Stimulated activated naive B cell treated with anti-CD40 and anti-IgM and Interleukin-4, amounts not matched to agents 10 μg/mL and 1 μg/mL and 100 μg/mL, for 72 hours (primary cell): Measurements from ENCODE around the gene MT1E.
A peak's percentile ranks its signal among the peaks of the same experiment; 100 is the strongest.

Experiments used
- ATAC-seq, 2 donors: fragments of 150-1000 bp; cut with Tn5 transposase; replicated peaks; 2 replicates each; pipeline ENCODE4 v1.10.0; 2021; ENCODE audit warnings: moderate library complexity in 1 of 2
- DNase-seq: peaks from one replicate; pipeline ENCODE4 v3.0.0; 2021
- H3K27ac Mint-ChIP-seq: one replicate; pipeline ENCODE4 v1.8.0; 2022; ENCODE audit warnings: mild to moderate bottlenecking, mixed read lengths
- H3K27me3 Mint-ChIP-seq, 2 donors: one replicate each; pipeline ENCODE4 v1.8.0; 2022; ENCODE audit warnings: mixed read lengths in 2 of 2
- H3K36me3 Mint-ChIP-seq, 2 donors: one replicate each; pipeline ENCODE4 v1.8.0; 2022; ENCODE audit warnings: mixed read lengths in 2 of 2, mild to moderate bottlenecking in 1 of 2
- H3K4me1 Mint-ChIP-seq, 2 donors: one replicate each; pipeline ENCODE4 v1.8.0; 2022; ENCODE audit warnings: mixed read lengths in 2 of 2, mild to moderate bottlenecking in 1 of 2
- H3K4me3 Mint-ChIP-seq, 2 donors: one replicate each; pipeline ENCODE4 v1.8.0; 2022; ENCODE audit warnings: mild to moderate bottlenecking in 2 of 2, mixed read lengths in 2 of 2, moderate library complexity in 1 of 2
- H3K9me3 Mint-ChIP-seq, 2 donors: one replicate each; pipeline ENCODE4 v1.8.0; 2022; ENCODE audit warnings: mixed read lengths in 2 of 2, mild to moderate bottlenecking in 1 of 2

Gene MT1E

DNA sequence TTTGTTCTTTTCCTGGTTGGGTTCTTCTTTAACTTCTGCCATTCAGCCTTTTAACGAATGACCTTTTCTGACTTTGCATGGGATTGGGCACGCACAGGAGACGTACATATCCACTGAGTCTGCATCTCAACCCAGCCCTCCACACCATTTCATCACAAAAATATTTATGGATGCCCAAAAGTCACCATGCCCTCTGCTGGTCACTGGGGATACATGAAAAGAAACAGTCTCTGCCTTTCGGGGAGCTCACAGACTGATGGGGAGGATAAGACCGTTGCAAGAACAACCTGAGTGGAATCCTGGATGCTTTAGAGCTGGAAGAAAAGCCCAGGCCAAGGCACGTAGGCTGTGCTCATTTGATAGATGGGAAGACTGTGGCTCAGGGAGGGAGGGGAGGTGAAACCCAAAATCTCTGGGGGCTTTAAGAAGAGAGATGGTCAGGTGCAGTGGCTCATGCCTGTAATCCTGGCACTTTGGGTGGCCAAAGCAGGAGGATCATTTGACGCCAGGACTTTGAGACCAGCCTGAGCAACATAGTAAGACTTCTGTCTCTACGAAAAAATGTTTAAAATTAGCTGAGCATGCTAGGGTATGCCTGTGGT, 25.1 kb upstream of the MT1E start:
- peaks cover 20% of the 10 kb centered on the region in 2 donors for H3K27me3 Mint-ChIP-seq
- no peaks in the 10 kb centered on the region for H3K9me3 Mint-ChIP-seq
- DNase-seq (no peak), ATAC-seq (peak; percentile 66 to 67)
- peaks cover 2 to 7% of the 10 kb centered on the region in 2 donors for H3K4me1 Mint-ChIP-seq
- no peak overlapping the region for H3K27ac Mint-ChIP-seq
- no peak overlapping the region for H3K4me3 Mint-ChIP-seq
- no peaks in the 10 kb centered on the region for H3K36me3 Mint-ChIP-seq

DNA sequence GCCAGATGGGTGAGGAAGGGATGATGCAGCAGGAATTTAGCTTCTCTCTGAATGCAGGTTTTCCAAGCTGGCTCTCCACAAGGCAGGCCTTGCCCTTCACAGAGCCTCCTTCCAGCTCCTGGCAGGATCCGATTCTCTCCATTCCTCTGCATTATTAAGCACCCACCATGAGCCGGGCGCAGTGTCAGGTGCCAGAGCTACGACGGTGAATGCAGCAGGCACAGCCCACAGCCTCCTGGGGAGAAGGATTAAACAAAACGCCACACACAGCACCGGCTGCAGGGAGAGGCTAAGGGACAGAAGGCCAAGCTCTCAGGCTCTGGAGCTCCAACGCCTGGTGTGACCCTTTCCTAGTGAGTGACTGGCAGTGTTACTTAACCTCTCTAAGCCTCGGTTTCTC, 24.3 kb upstream of the MT1E start:
- ATAC-seq (no peak), DNase-seq (no peak)
- Mint-ChIP-seq H3K27me3 (peaks cover 20% of the 10 kb centered on the region in 2 donors), H3K9me3 (no peaks in the 10 kb centered on the region), H3K4me1 (peaks cover 2 to 7% of the 10 kb centered on the region in 2 donors), H3K36me3 (no peaks in the 10 kb centered on the region), H3K27ac (no peak overlapping the region), H3K4me3 (no peak overlapping the region)

DNA sequence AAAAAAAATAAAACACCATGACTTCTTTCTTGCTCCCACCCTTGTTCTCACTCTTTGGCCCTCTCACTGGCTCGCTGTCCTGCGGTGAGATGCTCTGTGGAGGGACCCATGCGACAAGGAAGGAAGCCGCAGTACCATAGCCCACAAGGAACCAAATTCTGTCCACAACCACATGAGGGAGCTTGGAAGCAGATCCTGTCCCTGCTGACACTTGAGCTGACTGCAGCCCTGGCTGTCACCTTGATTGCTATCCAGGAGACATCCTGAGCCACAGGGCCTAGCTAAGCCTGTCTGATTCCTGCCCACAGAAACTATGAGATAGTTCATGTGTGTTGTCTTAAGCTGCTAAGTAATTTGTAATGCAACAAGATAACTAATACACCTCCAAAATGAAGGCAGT, 22.0 kb upstream of the MT1E start:
- H3K27me3 Mint-ChIP-seq, result peaks cover 14 to 20% of the 10 kb centered on the region in 2 donors
- H3K4me1 Mint-ChIP-seq, result peaks cover 8 to 26% of the 10 kb centered on the region in 2 donors
- no peaks in the 10 kb centered on the region for H3K9me3 Mint-ChIP-seq
- H3K27ac Mint-ChIP-seq, result no peak overlapping the region
- no peak overlapping the region for H3K4me3 Mint-ChIP-seq
- DNase-seq, result no peak
- no peak for ATAC-seq
- no peaks in the 10 kb centered on the region for H3K36me3 Mint-ChIP-seq

DNA sequence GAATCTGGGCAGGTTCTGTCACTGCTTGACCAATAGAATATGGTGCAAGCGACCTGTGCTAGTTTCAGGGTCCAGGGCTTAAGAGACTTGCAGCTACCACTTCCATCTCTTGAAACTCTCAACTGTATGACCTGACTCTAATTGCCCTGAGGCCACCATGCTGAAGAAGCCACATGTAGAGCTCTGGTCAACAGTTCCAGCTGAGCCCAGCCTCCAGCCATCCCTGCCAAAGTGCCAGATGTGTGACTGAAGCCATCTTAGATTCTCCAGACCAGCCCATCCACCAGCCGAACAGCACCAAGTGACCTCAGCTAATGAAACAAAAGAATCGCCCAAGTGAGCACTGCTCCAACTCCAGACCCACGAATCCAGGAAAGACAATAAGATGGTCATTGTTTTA, 20.6 kb upstream of the MT1E start:
- H3K27ac Mint-ChIP-seq, result no peak overlapping the region
- H3K27me3 Mint-ChIP-seq, result peaks cover 14 to 20% of the 10 kb centered on the region in 2 donors
- H3K36me3 Mint-ChIP-seq, result no peaks in the 10 kb centered on the region
- H3K9me3 Mint-ChIP-seq, result no peaks in the 10 kb centered on the region
- peaks cover 17 to 39% of the 10 kb centered on the region in 2 donors for H3K4me1 Mint-ChIP-seq
- H3K4me3 Mint-ChIP-seq, result no peak overlapping the region
- ATAC-seq, result no peak
- no peak for DNase-seq

DNA sequence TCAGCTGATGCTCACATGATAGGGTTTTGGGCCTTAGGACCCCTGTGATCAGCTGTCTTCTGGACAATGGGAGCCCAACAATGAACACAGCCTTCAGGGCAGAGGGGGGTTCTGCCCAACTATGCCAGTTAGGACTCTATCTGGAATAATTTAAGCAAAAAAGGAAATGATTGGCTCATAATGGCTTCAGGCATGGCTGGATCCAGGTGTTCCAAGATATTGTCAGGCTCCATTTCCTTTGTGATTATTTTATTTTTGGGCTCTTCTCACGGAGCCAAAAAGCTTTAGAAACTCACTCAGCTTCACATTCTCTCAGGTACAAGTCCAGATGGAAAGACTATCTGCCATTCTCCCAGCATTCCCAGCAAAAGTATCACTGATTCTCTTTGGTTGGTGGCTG, 20.1 kb upstream of the MT1E start:
- Mint-ChIP-seq H3K27me3 (peaks cover 9 to 16% of the 10 kb centered on the region in 2 donors), H3K27ac (no peak overlapping the region), H3K4me1 (peaks cover 21 to 40% of the 10 kb centered on the region in 2 donors), H3K36me3 (no peaks in the 10 kb centered on the region), H3K9me3 (no peaks in the 10 kb centered on the region), H3K4me3 (no peak overlapping the region)
- ATAC-seq (no peak), DNase-seq (no peak)

DNA sequence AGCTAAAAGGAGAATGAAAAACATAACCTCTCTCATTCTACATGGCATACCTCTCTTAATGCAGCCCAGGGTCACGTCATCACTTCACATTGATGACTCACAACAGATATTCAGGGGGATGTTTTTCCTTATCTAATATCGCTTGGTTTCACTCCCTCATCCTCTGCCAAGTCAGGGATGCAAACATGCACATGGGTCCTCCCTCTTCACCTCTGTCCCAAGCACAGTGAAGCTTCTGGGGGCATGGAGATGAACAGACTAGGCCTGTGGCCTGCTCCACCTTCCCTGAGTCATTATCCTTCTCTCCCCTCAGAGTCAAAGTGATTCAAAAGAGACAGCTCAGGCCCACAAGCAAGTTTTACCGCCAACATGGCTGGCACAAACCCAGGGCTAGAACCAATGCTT, 19.5 kb upstream of the MT1E start:
- H3K36me3 Mint-ChIP-seq, result no peaks in the 10 kb centered on the region
- peaks cover 24 to 44% of the 10 kb centered on the region in 2 donors for H3K4me1 Mint-ChIP-seq
- no peak overlapping the region for H3K4me3 Mint-ChIP-seq
- DNase-seq (no peak), ATAC-seq (no peak)
- H3K27me3 Mint-ChIP-seq, result peaks cover 3 to 10% of the 10 kb centered on the region in 2 donors
- H3K27ac Mint-ChIP-seq, result no peak overlapping the region
- H3K9me3 Mint-ChIP-seq, result no peaks in the 10 kb centered on the region

DNA sequence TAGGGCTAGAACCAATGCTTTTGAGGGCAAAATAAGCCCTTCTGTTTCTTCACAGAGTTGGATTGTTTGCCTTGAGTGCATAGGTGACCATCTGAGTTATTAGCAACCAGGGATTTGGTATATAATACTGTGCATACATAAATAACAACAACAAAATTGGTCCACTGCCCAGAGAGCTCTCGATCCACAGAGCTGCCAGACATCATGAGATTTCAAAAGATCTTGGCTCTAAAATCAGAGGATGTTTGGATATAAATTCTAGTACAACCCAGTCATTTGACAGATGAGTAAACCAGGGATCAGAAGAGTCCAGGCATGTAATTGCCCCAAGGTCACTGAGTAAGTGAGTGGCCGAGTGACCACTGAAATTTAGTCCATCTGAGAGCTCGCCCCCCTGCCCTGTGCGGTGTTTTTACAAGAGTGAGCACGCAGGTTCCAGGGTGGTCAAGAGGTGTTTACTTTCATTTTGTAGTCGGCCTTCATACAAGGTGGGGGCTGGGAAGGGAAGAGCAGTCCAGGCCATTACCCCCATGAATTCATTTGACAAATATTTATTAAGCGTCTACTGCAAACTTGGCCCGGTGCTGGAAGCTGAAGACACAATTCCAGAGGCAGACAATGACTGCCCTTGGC, 19.0 kb upstream of the MT1E start:
- peaks cover 0 to 6% of the 10 kb centered on the region in 2 donors for H3K27me3 Mint-ChIP-seq
- DNase-seq (no peak), ATAC-seq (no peak)
- H3K4me1 Mint-ChIP-seq, result peaks cover 28 to 48% of the 10 kb centered on the region in 2 donors
- no peak overlapping the region for H3K4me3 Mint-ChIP-seq
- H3K36me3 Mint-ChIP-seq, result no peaks in the 10 kb centered on the region
- H3K27ac Mint-ChIP-seq, result no peak overlapping the region
- H3K9me3 Mint-ChIP-seq, result no peaks in the 10 kb centered on the region

DNA sequence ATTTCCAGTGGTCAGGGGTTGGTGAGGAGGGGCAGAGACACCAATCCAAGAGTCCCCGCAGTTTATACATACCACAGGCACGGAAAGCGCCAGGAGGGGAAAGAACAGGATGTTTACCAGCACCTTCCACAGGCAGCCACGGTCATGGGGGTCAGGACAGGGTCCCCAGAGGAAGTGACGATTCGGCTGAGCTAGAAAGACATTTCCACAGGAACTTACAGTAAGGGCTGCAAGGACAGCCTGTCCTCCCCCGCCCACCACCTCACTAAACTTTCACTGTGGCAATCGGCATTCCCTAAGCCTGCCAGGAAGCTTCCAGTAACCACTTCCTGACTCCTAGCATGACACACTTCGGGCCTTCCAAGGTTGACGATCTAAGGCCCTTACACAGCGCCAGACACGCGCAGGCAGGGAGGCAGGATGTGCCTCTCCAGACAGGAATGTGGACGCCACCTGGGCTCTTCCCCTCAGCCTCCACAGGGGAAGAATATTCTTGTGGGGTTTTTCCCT, 18.4 kb upstream of the MT1E start:
- H3K9me3 Mint-ChIP-seq, result no peaks in the 10 kb centered on the region
- H3K4me1 Mint-ChIP-seq, result peaks cover 28 to 48% of the 10 kb centered on the region in 2 donors
- no peaks in the 10 kb centered on the region for H3K36me3 Mint-ChIP-seq
- no peak overlapping the region for H3K27ac Mint-ChIP-seq
- ATAC-seq, result no peak
- no peak overlapping the region for H3K4me3 Mint-ChIP-seq
- DNase-seq, result no peak
- peaks cover 0 to under 1% of the 10 kb centered on the region in 2 donors for H3K27me3 Mint-ChIP-seq

DNA sequence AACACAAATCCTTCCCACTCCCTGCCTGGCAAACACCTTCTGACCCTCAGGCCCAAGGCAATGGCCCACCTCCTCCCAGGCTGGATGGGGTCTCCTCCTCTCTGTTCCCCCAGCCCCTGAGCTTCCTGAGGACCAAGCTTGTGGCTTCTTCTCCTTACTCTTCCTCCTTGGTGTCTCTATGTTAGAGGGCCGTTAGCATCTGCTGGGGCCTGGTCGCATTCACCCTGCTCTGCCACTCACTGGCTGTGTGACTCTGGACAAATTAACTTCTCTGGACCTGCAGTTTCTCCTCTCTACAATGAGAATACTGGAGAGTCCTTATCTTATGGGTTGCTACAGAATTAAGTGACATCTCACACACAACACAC, 17.9 kb upstream of the MT1E start:
- Mint-ChIP-seq H3K27ac (peak overlapping the region; percentile 70), H3K36me3 (no peaks in the 10 kb centered on the region), H3K4me3 (peak overlapping the region; percentile 54 to 90), H3K27me3 (no peaks in the 10 kb centered on the region), H3K9me3 (no peaks in the 10 kb centered on the region), H3K4me1 (peaks cover 28 to 48% of the 10 kb centered on the region in 2 donors)
- DNase-seq (no peak), ATAC-seq (no peak)

DNA sequence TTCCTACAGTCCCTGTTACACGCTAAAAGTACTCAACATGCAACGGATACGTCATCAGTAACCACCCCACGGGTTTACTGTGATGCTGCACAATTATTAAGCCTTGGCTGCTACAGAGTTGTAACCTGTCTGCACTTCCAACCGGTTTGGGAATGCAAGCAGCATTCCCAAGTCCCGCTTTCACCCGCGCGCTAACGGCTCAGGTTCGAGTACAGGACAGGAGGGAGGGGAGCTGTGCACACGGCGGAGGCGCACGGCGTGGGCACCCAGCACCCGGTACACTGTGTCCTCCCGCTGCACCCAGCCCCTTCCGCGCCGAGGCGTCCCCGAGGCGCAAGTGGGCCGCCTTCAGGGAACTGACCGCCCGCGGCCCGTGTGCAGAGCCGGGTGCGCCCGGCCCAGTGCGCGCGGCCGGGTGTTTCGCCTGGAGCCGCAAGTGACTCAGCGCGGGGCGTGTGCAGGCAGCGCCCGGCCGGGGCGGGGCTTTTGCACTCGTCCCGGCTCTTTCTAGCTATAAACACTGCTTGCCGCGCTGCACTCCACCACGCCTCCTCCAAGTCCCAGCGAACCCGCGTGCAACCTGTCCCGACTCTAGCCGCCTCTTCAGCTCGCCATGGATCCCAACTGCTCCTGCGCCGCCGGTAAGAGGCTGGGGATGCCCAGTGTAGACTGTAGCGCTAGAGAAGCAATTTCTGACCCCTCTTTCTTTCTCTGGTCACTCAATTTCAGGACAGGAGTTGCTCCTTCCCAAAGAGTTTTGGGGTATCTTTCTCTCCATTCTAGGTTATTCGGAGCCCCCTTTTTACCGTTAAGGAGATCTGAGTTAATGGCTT, 17.3 kb upstream of the MT1E start, which contains the start of gene MT2A:
MT2A (plus strand) TSS at position 542 of the 833 bp plus-strand sequence; CDS start at position 614, 72 bp downstream.
- Mint-ChIP-seq H3K9me3 (no peaks in the 10 kb centered on the region), H3K4me1 (peaks cover 28 to 48% of the 10 kb centered on the region in 2 donors), H3K27ac (peak within 1 kb of the TSS; percentile 70), H3K36me3 (no peaks in the 10 kb centered on the region), H3K4me3 (peak within 1 kb of the TSS; percentile 85 to 90), H3K27me3 (no peaks in the 10 kb centered on the region)
- DNase-seq (peak; percentile 82), ATAC-seq (peak; percentile 93 to 94)

DNA sequence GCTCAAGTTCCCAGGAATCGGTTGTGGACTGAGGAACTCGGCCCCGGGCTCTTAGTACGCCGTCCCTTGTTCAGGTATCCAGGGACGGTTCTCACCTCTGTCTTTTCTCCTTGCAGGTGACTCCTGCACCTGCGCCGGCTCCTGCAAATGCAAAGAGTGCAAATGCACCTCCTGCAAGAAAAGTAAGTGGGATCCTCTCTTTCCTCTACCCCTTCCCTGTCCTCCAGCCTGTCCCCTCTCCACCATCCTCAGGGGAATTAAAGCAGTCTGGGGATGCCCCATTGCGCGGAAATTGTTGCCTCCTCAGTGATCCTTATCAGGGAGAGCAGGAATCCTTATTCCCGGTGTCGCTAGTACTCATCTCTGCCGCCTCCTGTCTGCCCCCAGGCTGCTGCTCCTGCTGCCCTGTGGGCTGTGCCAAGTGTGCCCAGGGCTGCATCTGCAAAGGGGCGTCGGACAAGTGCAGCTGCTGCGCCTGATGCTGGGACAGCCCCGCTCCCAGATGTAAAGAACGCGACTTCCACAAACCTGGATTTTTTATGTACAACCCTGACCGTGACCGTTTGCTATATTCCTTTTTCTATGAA, 16.6 kb upstream of the MT1E start:
- no peak for ATAC-seq
- H3K27ac Mint-ChIP-seq, result peak overlapping the region; percentile 62
- H3K36me3 Mint-ChIP-seq, result no peaks in the 10 kb centered on the region
- H3K4me1 Mint-ChIP-seq, result peaks cover 28 to 48% of the 10 kb centered on the region in 2 donors
- H3K9me3 Mint-ChIP-seq, result no peaks in the 10 kb centered on the region
- DNase-seq, result no peak
- peak overlapping the region; percentile 85 to 90 for H3K4me3 Mint-ChIP-seq
- H3K27me3 Mint-ChIP-seq, result no peaks in the 10 kb centered on the region

DNA sequence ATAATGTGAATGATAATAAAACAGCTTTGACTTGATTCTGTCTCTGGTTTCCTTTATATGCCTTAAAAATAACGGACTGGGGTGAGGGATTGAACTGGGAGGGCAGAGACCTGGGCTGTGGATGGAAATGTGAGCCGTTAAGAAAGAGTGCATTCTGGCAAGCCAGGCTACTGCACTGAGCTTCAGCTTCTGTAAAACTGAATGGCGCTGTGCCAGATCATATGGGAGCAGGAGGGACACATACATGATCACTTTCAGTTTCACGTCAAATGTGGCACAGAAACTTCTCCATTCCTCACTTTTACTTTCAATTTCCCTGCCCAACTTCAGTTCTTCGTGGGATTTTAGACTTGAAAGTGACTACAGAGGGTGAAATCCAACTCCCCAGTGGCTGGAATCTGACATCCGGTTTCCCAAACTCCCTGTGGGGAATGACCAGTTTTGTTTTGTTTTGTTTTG, 16.1 kb upstream of the MT1E start:
- Mint-ChIP-seq H3K4me1 (peaks cover 28 to 48% of the 10 kb centered on the region in 2 donors), H3K9me3 (no peaks in the 10 kb centered on the region), H3K4me3 (peak overlapping the region; percentile 85 to 90), H3K27me3 (no peaks in the 10 kb centered on the region), H3K27ac (peak overlapping the region; percentile 62), H3K36me3 (no peaks in the 10 kb centered on the region)
- peak; percentile 68 for DNase-seq
- ATAC-seq, result peak; percentile 72 to 73

DNA sequence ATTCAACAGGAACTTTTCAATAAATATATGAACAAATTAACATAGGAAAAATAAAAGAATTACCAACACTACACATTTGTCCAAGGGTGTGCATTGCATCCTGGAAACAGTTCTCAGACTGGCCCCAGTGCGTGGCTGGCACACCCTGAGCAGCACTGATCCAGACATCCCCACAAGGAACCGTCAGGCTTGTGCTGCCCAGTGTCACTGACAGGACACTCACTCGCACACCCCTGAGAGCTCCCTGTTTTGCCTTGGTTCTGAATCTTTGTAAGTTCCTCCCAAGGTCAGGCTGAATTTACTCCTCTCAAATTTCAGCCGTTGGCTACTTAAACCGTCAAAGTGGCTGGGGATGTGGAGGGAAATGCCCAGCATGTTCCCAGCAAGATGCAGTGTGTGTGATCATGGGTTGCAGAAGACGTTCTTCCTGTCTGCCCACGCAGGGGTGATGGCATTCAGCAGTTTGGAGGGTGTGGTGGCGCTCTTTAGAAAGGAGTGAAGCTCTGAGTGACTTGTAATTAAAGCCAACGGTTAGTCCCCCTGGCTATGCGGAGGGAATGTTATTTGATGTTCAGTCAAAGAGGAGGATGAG, 15.5 kb upstream of the MT1E start:
- ATAC-seq (peak; percentile 22 to 23), DNase-seq (no peak)
- H3K4me3 Mint-ChIP-seq, result peak overlapping the region; percentile 85 to 90
- H3K27me3 Mint-ChIP-seq, result no peaks in the 10 kb centered on the region
- H3K36me3 Mint-ChIP-seq, result no peaks in the 10 kb centered on the region
- H3K27ac Mint-ChIP-seq, result peak overlapping the region; percentile 82
- peaks cover 28 to 48% of the 10 kb centered on the region in 2 donors for H3K4me1 Mint-ChIP-seq
- H3K9me3 Mint-ChIP-seq, result no peaks in the 10 kb centered on the region
